Measurements from ENCODE around the gene CHMP6. TPM values are rescaled to one million over a fixed set of nuclear protein-coding genes. Genes with fewer than 3 reads are reported as not detected.

The CHMP6 gene
- total and polyA plus RNA-seq, 7 experiments from 2014 or later = 26.4 to 55.4 (median 46.2) TPM

GRCh38 chr17:81048827-81049371, 57.3 kb downstream of the CHMP6 start:
- peak overlapping the region in 4 of 10 donors; percentile 26 to 73 (median 65) for H3K4me3 Mint-ChIP-seq
- DNase-seq = no peak
- CTCF ChIA-PET = interaction anchor here (0.6 kb wide), 1 partner anchor 60 kb away, joined by 3 read pairs; no protein-coding TSS in a partner anchor
- H3K4me3 ChIP-seq (ENCODE audit: low read length) = no peak overlapping the region
- no peaks in the 10 kb centered on the region for H3K36me3 ChIP-seq (ENCODE audit: control insufficient read depth in 2 of 3, insufficient read depth in 3 of 3, low read length in 3 of 3)
- H3K4me1 ChIP-seq (ENCODE audit: control insufficient read depth in 2 of 2, insufficient read depth in 2 of 2, low read length in 2 of 2) = peaks cover 8 to 9% of the 10 kb centered on the region in 2 donors
- POLR2A ChIA-PET = no interaction called here
- no peaks in the 10 kb centered on the region for H3K36me3 Mint-ChIP-seq
- H3K27ac Mint-ChIP-seq = peak overlapping the region in 3 of 9 donors; percentile 46 to 73 (median 59)
- H3K9me3 Mint-ChIP-seq = no peaks in the 10 kb centered on the region
- no peaks in the 10 kb centered on the region for H3K9me3 ChIP-seq (ENCODE audit: control insufficient read depth in 2 of 3, low read length in 3 of 3)
- H3K27me3 ChIP-seq (ENCODE audit: control insufficient read depth in 2 of 2, insufficient read depth in 2 of 2, low read length in 2 of 2) = no peaks in the 10 kb centered on the region
- peaks cover 4 to 17% (median 6%) of the 10 kb centered on the region in 7 donors for H3K4me1 Mint-ChIP-seq
- H3K27me3 Mint-ChIP-seq = no peaks in the 10 kb centered on the region
- intact Hi-C loops (cut with micrococcal nuclease) = no loop called here
- ATAC-seq = no peak
- no peak overlapping the region for H3K27ac ChIP-seq (ENCODE audit: low read depth, low read length)

GRCh38 chr17:81049372-81049911, 57.8 kb downstream of the CHMP6 start:
- H3K9me3 Mint-ChIP-seq = no peaks in the 10 kb centered on the region
- no peaks in the 10 kb centered on the region for H3K36me3 ChIP-seq (ENCODE audit: control insufficient read depth in 2 of 3, insufficient read depth in 3 of 3, low read length in 3 of 3)
- peaks cover 4 to 17% (median 6%) of the 10 kb centered on the region in 7 donors for H3K4me1 Mint-ChIP-seq
- POLR2A ChIA-PET = no interaction called here
- DNase-seq = no peak
- ATAC-seq = peak; percentile 22
- no peak overlapping the region for H3K4me3 ChIP-seq (ENCODE audit: low read length)
- H3K4me3 Mint-ChIP-seq = peak overlapping the region in 7 of 10 donors; percentile 26 to 82 (median 66)
- intact Hi-C loops (cut with micrococcal nuclease) = no loop called here
- CTCF ChIA-PET = interaction anchor here (0.6 kb wide), 1 partner anchor 60 kb away, joined by 3 read pairs; no protein-coding TSS in a partner anchor
- H3K4me1 ChIP-seq (ENCODE audit: control insufficient read depth in 2 of 2, insufficient read depth in 2 of 2, low read length in 2 of 2) = peaks cover 8 to 9% of the 10 kb centered on the region in 2 donors
- no peaks in the 10 kb centered on the region for H3K9me3 ChIP-seq (ENCODE audit: control insufficient read depth in 2 of 3, low read length in 3 of 3)
- no peaks in the 10 kb centered on the region for H3K27me3 ChIP-seq (ENCODE audit: control insufficient read depth in 2 of 2, insufficient read depth in 2 of 2, low read length in 2 of 2)
- H3K27me3 Mint-ChIP-seq = no peaks in the 10 kb centered on the region
- peak overlapping the region in 5 of 9 donors; percentile 39 to 73 (median 51) for H3K27ac Mint-ChIP-seq
- H3K36me3 Mint-ChIP-seq = no peaks in the 10 kb centered on the region
- H3K27ac ChIP-seq (ENCODE audit: low read depth, low read length) = no peak overlapping the region

Other genes starting within 250 kb of the CHMP6 start
- 10 to 100 TPM in 3 of 5 experiments, 1 to 10 TPM in 2; 7.3 to 13.7 (median 12.3) TPM for gene BAIAP2, start 43.3 kb downstream of the CHMP6 start, total RNA-seq
- gene BAIAP2, start 43.3 kb downstream of the CHMP6 start, polyA plus RNA-seq = 1 to 10 TPM; 3.2 to 4.9 TPM
- gene PVALEF, start 173.7 kb downstream of the CHMP6 start, total RNA-seq = not detected
- not detected for gene PVALEF, start 173.7 kb downstream of the CHMP6 start, polyA plus RNA-seq
- 10 to 100 TPM in 1 of 5 experiments, 1 to 10 TPM in 2, under 1 TPM in 2; 0.46 to 10.4 (median 1.4) TPM for gene AATK, start 174.4 kb downstream of the CHMP6 start, total RNA-seq
- gene AATK, start 174.4 kb downstream of the CHMP6 start, polyA plus RNA-seq = not detected
- 10 to 100 TPM in 2 of 5 experiments, 1 to 10 TPM in 3; 8.1 to 13.0 (median 10.0) TPM for gene CEP131, start 231.1 kb downstream of the CHMP6 start, total RNA-seq
- 1 to 10 TPM; 2.7 to 7.6 TPM for gene CEP131, start 231.1 kb downstream of the CHMP6 start, polyA plus RNA-seq
- gene TEPSIN, start 247.2 kb downstream of the CHMP6 start, total RNA-seq = 100 to 1,000 TPM in 2 of 5 experiments, 10 to 100 TPM in 3; 52.6 to 115 (median 90.0) TPM
- 1 to 10 TPM; 3.2 to 5.3 TPM for gene TEPSIN, start 247.2 kb downstream of the CHMP6 start, polyA plus RNA-seq
- 10 to 100 TPM; 34.2 to 45.6 (median 43.5) TPM for gene NDUFAF8, start 247.5 kb downstream of the CHMP6 start, total RNA-seq
- 10 to 100 TPM; 60.4 to 85.9 TPM for gene NDUFAF8, start 247.5 kb downstream of the CHMP6 start, polyA plus RNA-seq

All from naive thymus-derived CD4-positive, alpha-beta T cell (primary cell).